Left lung (tissue), 10 donors: ENCODE measurements around the gene AKR1E2. TPM values are rescaled to one million over a fixed set of nuclear protein-coding genes. Genes with fewer than 3 reads are reported as not detected.

ENCODE experiments used
- ATAC-seq: fragments of 200-7000 bp; cut with Tn5 transposase; one replicate; pipeline ENCODE4 v1.9.1; 2020; ENCODE audit warnings: moderate library complexity
- DNase-seq, 4 donors: peaks; one replicate each; pipeline ENCODE4 v3.0.0-alpha.2; 2013 to 2020
- H3K27ac ChIP-seq, 2 donors: fragments of 200-600 bp; sonication (generic) in 1 of 2; one replicate each; pipeline versions ENCODE4 v1.5.0 to v1.8.0; 2020 to 2021
- H3K27me3 ChIP-seq, 2 donors: fragments of 200-600 bp; sonication (generic) in 1 of 2; one replicate each; pipeline versions ENCODE4 v1.5.0 to v1.8.0; 2020 to 2021
- H3K36me3 ChIP-seq, 2 donors: fragments of 200-600 bp; sonication (generic) in 1 of 2; one replicate each; pipeline versions ENCODE4 v1.5.0 to v1.8.0; 2020 to 2021
- H3K4me1 ChIP-seq, 2 donors: fragments of 200-600 bp; one replicate each; pipeline ENCODE4 v1.8.0; 2021
- H3K4me3 ChIP-seq, 2 donors: fragments of 200-600 bp; sonication (generic) in 1 of 2; one replicate each; pipeline versions ENCODE4 v1.5.0 to v1.8.0; 2020 to 2021; ENCODE audit warnings: mild to moderate bottlenecking in 1 of 2
- H3K9me3 ChIP-seq, 2 donors: fragments of 200-600 bp; sonication (generic) in 1 of 2; one replicate each; pipeline versions ENCODE4 v1.5.0 to v1.8.0; 2020 to 2021
- intact Hi-C, 2 donors: fragments of 100-400 bp; cut with DNase I; formaldehyde crosslinking; loops; one replicate each; pipeline versions ENCODE4 v1.11.2 to v1.14.2; 2022
- polyA plus RNA-seq, 6 donors: library from polyadenylated mRNA; unstranded; fragments of 120-200 nt; gene quantifications; one replicate each; pipeline ENCODE4 v1.2.1, GENCODE V29; 2013; ENCODE audit not compliant: insufficient read length in 6 of 6
- total RNA-seq, 2 donors: library from RNA; stranded (reverse); fragmentation: NEBNext Ultra II Directional; extraction: Animal tissue kit (Norgen Biotek cat#: 25700); gene quantifications; one replicate each; pipeline ENCODE4 v1.2.1, GENCODE V29; 2021
- TF ChIP-seq, protein P1 (sequence below), 2 donors: fragments of 200-600 bp; sonication (generic) in 1 of 2; IDR thresholded peaks; one replicate each; pipeline versions ENCODE4 v1.5.0 to v1.8.0; 2021; ENCODE audit warnings: antibody characterized with exemption in 2 of 2
- donor health status: DM: no; HTN: yes; CAD: no.
- donor health status: DM: no; HTN: no; CAD: no.

The AKR1E2 gene
- total and polyA plus RNA-seq, 8 donors = 4.8 to 13.1 (median 9.0) TPM

DNA sequence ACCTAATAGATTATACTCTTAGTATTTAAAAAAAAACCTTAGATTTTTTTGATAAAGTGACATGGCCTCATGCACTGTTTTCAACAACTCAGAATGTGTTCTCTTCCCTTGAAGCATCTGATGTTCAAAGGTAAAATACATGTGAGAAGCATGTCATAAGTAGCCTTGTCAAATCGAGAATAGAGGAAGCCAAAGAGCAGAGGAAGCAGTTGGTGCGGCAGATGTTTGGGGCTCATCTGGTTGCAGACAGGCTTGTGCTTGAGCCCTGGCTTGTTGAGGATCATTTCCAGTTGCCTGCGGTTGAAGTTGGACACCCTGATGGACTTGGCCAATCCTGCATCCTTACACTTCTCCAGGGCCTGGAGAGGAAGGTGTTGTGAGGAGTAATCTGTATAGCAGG, 59.2 kb downstream of the AKR1E2 start:
- no peaks in the 10 kb centered on the region for H3K27me3 ChIP-seq
- H3K27ac ChIP-seq = no peak overlapping the region
- TF ChIP-seq, protein P1, sequence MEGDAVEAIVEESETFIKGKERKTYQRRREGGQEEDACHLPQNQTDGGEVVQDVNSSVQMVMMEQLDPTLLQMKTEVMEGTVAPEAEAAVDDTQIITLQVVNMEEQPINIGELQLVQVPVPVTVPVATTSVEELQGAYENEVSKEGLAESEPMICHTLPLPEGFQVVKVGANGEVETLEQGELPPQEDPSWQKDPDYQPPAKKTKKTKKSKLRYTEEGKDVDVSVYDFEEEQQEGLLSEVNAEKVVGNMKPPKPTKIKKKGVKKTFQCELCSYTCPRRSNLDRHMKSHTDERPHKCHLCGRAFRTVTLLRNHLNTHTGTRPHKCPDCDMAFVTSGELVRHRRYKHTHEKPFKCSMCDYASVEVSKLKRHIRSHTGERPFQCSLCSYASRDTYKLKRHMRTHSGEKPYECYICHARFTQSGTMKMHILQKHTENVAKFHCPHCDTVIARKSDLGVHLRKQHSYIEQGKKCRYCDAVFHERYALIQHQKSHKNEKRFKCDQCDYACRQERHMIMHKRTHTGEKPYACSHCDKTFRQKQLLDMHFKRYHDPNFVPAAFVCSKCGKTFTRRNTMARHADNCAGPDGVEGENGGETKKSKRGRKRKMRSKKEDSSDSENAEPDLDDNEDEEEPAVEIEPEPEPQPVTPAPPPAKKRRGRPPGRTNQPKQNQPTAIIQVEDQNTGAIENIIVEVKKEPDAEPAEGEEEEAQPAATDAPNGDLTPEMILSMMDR (IDR thresholded peaks at IDR 0.05) = no peak
- H3K4me3 ChIP-seq = no peak overlapping the region
- no peaks in the 10 kb centered on the region for H3K9me3 ChIP-seq
- H3K4me1 ChIP-seq = no peaks in the 10 kb centered on the region
- intact Hi-C loops = no loop called here
- ATAC-seq = no peak
- H3K36me3 ChIP-seq = no peaks in the 10 kb centered on the region
- DNase-seq = no peak

DNA sequence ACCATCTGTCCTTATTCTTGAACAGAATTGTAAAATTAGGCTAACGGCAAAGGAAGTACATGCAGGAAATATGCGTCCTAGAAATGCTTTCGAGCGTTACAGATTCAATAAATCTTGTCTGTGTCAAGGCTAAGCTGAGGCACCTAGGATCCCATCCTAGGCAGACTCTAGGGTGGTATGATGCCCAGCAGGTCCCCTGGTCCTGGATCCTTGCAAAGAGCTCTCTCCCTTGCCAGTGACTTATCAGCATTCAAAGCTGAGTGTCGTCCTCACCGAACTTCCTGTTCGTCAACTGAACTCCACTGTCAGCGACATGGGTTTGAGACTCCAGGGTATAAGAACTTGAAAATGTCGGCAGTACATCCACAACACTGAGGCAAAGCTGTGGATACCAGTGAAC, 61.5 kb downstream of the AKR1E2 start:
- TF ChIP-seq, protein P1 (IDR thresholded peaks at IDR 0.05) = no peak
- no peak overlapping the region for H3K4me3 ChIP-seq
- H3K27ac ChIP-seq = no peak overlapping the region
- H3K9me3 ChIP-seq = no peaks in the 10 kb centered on the region
- intact Hi-C loops = no loop called here
- no peaks in the 10 kb centered on the region for H3K4me1 ChIP-seq
- no peaks in the 10 kb centered on the region for H3K27me3 ChIP-seq
- no peaks in the 10 kb centered on the region for H3K36me3 ChIP-seq
- ATAC-seq (no peak), DNase-seq (no peak)

DNA sequence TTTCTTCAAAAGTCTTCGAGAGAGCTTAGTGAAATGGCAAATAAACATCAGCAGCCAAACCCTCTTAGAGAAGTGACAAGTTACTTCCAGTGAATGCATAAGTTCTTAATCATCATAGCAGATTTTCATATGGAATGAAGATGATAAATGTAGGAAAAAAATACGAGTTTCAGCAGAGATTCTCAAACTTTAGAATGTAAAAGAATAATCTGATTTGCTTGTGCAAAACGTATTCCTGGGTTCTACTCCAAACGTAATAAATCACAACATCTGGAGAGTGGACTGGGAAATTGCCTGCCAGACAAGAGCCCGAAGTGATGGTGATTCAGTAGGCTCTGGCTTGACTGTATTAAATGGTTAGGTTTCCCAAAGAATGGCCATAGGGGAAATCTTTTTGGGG, 62.2 kb downstream of the AKR1E2 start:
- Histone ChIP-seq H3K27me3 (no peaks in the 10 kb centered on the region), H3K4me3 (no peak overlapping the region), H3K27ac (no peak overlapping the region), H3K36me3 (no peaks in the 10 kb centered on the region), H3K4me1 (no peaks in the 10 kb centered on the region), H3K9me3 (no peaks in the 10 kb centered on the region)
- TF ChIP-seq, protein P1 (IDR thresholded peaks at IDR 0.05) = no peak
- ATAC-seq (no peak), DNase-seq (no peak)
- intact Hi-C loops = no loop called here

DNA sequence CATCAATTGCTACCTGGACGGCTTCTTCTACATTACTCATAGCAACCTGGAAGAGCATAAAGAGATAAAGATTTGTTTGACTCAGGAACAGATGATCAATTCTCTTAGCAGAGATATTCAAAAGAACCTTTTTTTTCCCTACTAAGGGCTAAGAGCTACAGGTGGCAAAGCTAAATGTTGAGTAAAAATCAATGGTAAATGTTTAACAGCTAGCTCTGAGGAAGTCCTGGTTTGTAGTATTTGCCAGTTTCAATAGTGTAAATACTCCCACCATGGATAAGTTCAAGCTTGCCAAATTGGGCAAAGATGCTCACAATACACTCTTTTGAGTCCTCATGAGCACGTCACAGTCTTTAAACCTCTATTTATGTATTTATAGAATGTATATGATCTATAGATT, 64.0 kb downstream of the AKR1E2 start:
- ATAC-seq (no peak), DNase-seq (no peak)
- Histone ChIP-seq H3K27me3 (no peaks in the 10 kb centered on the region), H3K9me3 (no peaks in the 10 kb centered on the region), H3K36me3 (no peaks in the 10 kb centered on the region), H3K4me3 (no peak overlapping the region), H3K4me1 (no peaks in the 10 kb centered on the region), H3K27ac (no peak overlapping the region)
- intact Hi-C loops = no loop called here
- TF ChIP-seq, protein P1 (IDR thresholded peaks at IDR 0.05) = no peak

DNA sequence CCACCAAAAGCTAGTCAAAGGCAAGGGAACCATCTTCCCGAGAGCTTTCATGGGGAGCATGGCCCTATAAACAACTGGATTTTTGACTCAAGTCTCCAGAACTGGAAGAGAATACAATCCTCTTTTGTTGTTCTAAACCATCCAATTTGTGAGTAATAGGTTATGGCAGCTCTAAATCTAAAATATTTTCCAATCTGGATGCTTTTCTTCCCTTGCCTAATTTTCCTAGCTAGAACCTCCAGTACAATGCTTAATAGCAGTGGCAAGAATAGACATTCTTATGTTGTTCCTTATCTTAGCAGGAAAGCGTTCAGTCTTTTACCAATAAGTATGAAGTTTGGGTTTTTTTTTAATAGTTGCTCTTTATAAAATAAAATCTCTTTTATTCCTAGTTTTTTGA, 66.7 kb downstream of the AKR1E2 start:
- no peaks in the 10 kb centered on the region for H3K4me1 ChIP-seq
- intact Hi-C loops = no loop called here
- no peak for DNase-seq
- H3K4me3 ChIP-seq = no peak overlapping the region
- no peaks in the 10 kb centered on the region for H3K36me3 ChIP-seq
- H3K9me3 ChIP-seq = no peaks in the 10 kb centered on the region
- no peak overlapping the region for H3K27ac ChIP-seq
- no peak for ATAC-seq
- no peaks in the 10 kb centered on the region for H3K27me3 ChIP-seq
- TF ChIP-seq, protein P1 (IDR thresholded peaks at IDR 0.05) = no peak
